DOHH2 (cell line): ENCODE data around the gene SCAMP4.

ENCODE experiments used
- H3F3A ChIP-seq: fragments of 200-600 bp; sonication (generic), shearing (Covaris generic); 2 replicates; pipeline ENCODE4 v1.6.0; 2016; ENCODE audit warnings: antibody characterized with exemption, mild to moderate bottlenecking; ENCODE audit not compliant: control insufficient read depth, insufficient read depth
- H3K27ac ChIP-seq: fragments of 200-600 bp; sonication (generic); 2 replicates; pipeline ENCODE4 v1.5.1; 2014; ENCODE audit warnings: low read depth, mild to moderate bottlenecking, low read length, moderate library complexity
- H3K27me3 ChIP-seq: fragments of 200-600 bp; sonication (generic); 2 replicates; pipeline ENCODE4 v1.6.1; 2014; ENCODE audit warnings: mild to moderate bottlenecking, low read length, mixed read lengths; ENCODE audit not compliant: control insufficient read depth
- H3K36me3 ChIP-seq: fragments of 200-600 bp; sonication (generic); 2 replicates; pipeline ENCODE4 v1.6.1; 2014; ENCODE audit warnings: mild to moderate bottlenecking, low read length, moderate library complexity, mixed read lengths; ENCODE audit not compliant: control insufficient read depth
- H3K4me1 ChIP-seq: fragments of 200-600 bp; sonication (generic); 2 replicates; pipeline ENCODE4 v1.6.1; 2014; ENCODE audit warnings: mild to moderate bottlenecking, low read length, mixed read lengths; ENCODE audit not compliant: control insufficient read depth
- H3K4me2 ChIP-seq: fragments of 200-600 bp; sonication (generic); 2 replicates; pipeline ENCODE4 v1.6.0; 2014; ENCODE audit warnings: mild to moderate bottlenecking, low read length, moderate library complexity
- H3K4me3 ChIP-seq: fragments of 200-600 bp; sonication (generic); 2 replicates; pipeline ENCODE4 v1.5.1; 2014; ENCODE audit warnings: mild to moderate bottlenecking, low read length, mixed read lengths
- H3K79me2 ChIP-seq: fragments of 200-600 bp; sonication (generic); 2 replicates; pipeline ENCODE4 v1.6.1; 2014; ENCODE audit warnings: mild to moderate bottlenecking, low read length, mixed read lengths; ENCODE audit not compliant: control insufficient read depth
- H3K9me2 ChIP-seq: fragments of 200-600 bp; sonication (generic); replicated peaks from 2 replicates; pipeline ENCODE4 v1.6.1; 2014; ENCODE audit warnings: mild to moderate bottlenecking, low read length, mixed read lengths; ENCODE audit not compliant: control insufficient read depth
- H3K9me3 ChIP-seq: fragments of 200-600 bp; sonication (generic); 2 replicates; pipeline ENCODE4 v1.6.1; 2014; ENCODE audit warnings: antibody characterized with exemption, low read length, mixed read lengths; ENCODE audit not compliant: control insufficient read depth, insufficient read depth
- H4K20me1 ChIP-seq: fragments of 200-600 bp; sonication (generic); 2 replicates; pipeline ENCODE4 v1.6.0; 2014; ENCODE audit warnings: low read depth, mild to moderate bottlenecking, antibody characterized with exemption, low read length, moderate library complexity; ENCODE audit not compliant: control insufficient read depth, insufficient read depth
- CTCF ChIP-seq: fragments of 200-600 bp; sonication (generic); IDR thresholded peaks from one replicate; pipeline ENCODE4 v1.5.1; 2014; ENCODE audit warnings: antibody characterized with exemption, mild to moderate bottlenecking, low read depth, low read length; ENCODE audit not compliant: poor library complexity, severe bottlenecking
- EZH2phosphoT487 ChIP-seq: fragments of 200-600 bp; sonication (generic); IDR thresholded peaks from 2 replicates; pipeline ENCODE4 v1.6.1; 2017; ENCODE audit warnings: borderline replicate concordance, mild to moderate bottlenecking, antibody characterized with exemption, low read length, moderate library complexity, mixed read lengths

Gene SCAMP4

DNA sequence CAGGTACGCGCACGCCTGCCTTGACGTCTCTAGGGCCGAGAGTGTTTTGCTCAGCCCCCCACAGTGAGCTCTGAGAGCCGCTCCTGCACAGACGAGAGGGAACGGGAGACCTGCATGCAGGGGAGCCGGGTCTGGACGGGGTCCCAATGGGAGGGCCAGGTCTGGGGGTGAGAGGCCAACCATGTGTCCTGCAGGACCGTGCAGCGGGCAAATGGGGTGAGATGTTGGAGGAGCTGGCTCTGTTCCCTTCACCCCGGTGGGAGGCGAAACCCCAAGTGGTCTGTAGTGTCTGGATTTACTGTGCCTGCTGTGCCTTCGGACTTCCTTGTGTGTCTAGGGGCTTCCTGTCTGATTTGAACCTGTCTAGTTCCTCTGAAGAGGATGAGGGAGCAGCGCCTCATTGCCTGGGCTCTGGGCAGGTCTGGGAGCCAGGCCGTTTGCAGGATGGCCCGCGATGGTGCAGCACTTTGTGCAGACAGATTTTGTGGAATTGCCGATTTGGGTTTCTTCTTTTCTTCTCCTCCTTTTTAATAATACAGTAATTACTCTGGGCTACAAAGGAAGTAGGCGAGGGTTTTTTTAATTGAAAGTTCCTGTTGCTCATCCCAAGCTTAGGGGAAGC, 37.8 kb downstream of the SCAMP4 start:
- peaks cover 64% of the 10 kb centered on the region for H3K79me2 ChIP-seq
- peaks cover 23% of the 10 kb centered on the region; the same call in 1 of the 2 replicates for H4K20me1 ChIP-seq
- no peak for TF ChIP-seq CTCF
- no peak for TF ChIP-seq EZH2phosphoT487
- peaks cover 26% of the 10 kb centered on the region for H3K4me1 ChIP-seq
- no peaks in the 10 kb centered on the region for H3K27me3 ChIP-seq
- H3K9me3 ChIP-seq: no peaks in the 10 kb centered on the region
- no peaks in the 10 kb centered on the region for H3K9me2 ChIP-seq
- H3K27ac ChIP-seq: peak overlapping the region; percentile 81
- peaks cover 8% of the 10 kb centered on the region for H3K36me3 ChIP-seq
- peak overlapping the region; percentile 99 for H3K4me3 ChIP-seq
- peak overlapping the region; percentile 95 for H3K4me2 ChIP-seq
- H3F3A ChIP-seq: peaks cover 9% of the 10 kb centered on the region

DNA sequence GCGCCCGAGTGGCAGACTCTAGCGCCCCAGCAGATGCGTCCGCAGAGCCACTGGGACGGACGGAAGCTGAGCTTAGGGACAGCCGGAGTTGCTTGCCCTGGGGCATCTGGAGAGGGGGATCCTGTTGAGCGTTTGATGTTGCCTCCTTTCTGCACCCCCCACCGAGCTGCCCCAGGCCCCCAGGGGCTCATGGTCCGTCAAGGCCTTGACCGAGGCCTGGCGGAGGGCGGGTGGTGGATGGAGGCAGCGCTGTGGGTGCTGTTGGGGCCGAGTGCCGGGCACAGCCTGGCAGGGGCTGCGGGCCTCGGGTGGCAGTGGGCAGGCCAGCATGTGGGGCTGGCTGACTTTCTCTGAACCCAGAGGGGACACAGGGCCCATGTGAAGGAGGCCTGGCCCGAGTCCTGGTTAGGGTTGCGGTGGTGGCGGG, 38.5 kb downstream of the SCAMP4 start:
- H3K4me1 ChIP-seq: peaks cover 26% of the 10 kb centered on the region
- H3K79me2 ChIP-seq: peaks cover 71% of the 10 kb centered on the region
- peak overlapping the region; percentile 95 for H3K4me2 ChIP-seq
- H3K9me2 ChIP-seq: no peaks in the 10 kb centered on the region
- peak overlapping the region; percentile 99 for H3K4me3 ChIP-seq
- no peaks in the 10 kb centered on the region for H3K9me3 ChIP-seq
- no peak overlapping the region for H3K27ac ChIP-seq
- no peaks in the 10 kb centered on the region for H3K27me3 ChIP-seq
- no peak for TF ChIP-seq EZH2phosphoT487
- no peak for TF ChIP-seq CTCF
- peaks cover 8% of the 10 kb centered on the region for H3K36me3 ChIP-seq
- H3F3A ChIP-seq: peaks cover 9% of the 10 kb centered on the region
- peaks cover 23% of the 10 kb centered on the region; the same call in 1 of the 2 replicates for H4K20me1 ChIP-seq

DNA sequence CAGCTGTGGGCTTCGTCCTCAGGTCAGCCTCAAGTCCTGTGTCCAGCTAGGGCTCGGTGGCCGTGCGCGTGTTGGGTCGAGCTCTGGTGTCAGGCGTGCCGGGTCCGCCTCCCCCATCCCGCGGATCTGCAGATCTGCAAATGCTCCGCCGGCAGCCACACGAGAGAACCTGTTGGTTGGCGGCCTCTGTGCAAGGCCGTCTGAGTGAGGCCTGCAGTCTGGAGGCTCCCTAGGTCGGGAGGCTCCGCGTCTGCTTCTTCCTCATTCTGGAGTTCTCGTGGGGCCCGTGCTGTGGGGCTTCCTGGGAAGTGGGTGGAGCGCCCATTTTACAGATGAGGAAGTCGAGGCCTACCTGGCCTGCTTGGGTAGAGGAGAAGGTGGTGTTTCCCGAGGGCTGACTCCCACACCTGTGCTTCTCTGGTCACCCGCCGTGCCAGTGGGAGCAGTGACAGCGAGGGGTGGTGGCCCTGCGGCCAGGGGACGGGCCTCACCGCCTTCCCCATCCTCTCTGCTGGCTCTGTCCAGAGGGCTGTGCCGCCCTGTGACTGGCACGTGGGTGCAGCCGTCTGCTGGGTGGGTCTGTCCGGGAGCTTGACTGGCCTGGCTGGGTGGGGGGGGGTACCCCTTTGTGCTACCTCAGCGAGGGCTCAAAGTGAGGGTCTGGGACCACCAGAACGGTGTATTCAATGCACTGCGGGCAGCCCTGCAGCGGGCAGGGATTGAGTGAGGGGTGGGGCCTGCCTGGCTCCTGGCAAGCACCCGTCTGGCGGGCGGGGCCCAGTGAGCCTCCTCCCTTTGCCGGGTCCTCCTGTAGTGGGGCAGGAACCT, 39.1 kb downstream of the SCAMP4 start:
- Histone ChIP-seq H3K4me1 (peaks cover 26% of the 10 kb centered on the region), H4K20me1 (peaks cover 28% of the 10 kb centered on the region; the same call in 1 of the 2 replicates), H3K4me2 (0 out of 2 replicates have a peak overlapping the region, but pooled peaks have one; percentile 95), H3K36me3 (peaks cover 11% of the 10 kb centered on the region), H3K9me2 (no peaks in the 10 kb centered on the region), H3K4me3 (no peak overlapping the region), H3K79me2 (peaks cover 77% of the 10 kb centered on the region), H3K27ac (no peak overlapping the region), H3K27me3 (no peaks in the 10 kb centered on the region), H3F3A (peaks cover 9% of the 10 kb centered on the region), H3K9me3 (no peaks in the 10 kb centered on the region)
- TF ChIP-seq EZH2phosphoT487 (no peak), CTCF (no peak)
